PFSK-1 (cell line): ENCODE measurements around the gene NAALADL2.

ENCODE experiments used
- FOXP2 ChIP-seq: optimal IDR thresholded peaks from 2 replicates; pipeline ENCODE3; 2011; ENCODE audit warnings: borderline replicate concordance, control low read depth, inconsistent platforms; ENCODE audit not compliant: insufficient read depth; ENCODE audit errors: extremely low read length, extremely low read depth
- POLR2AphosphoS5 ChIP-seq: IDR thresholded peaks from 2 replicates; pipeline ENCODE4 v1.6.1; 2012; ENCODE audit warnings: low read depth, mild to moderate bottlenecking, control low read depth, low read length, moderate library complexity
- REST ChIP-seq, 2 experiments: IDR thresholded peaks; 2 replicates each; pipeline versions ENCODE4 v1.6.1 to v1.8.0; 2011 to 2012; ENCODE audit warnings: low read depth in 2 of 2, low read length in 2 of 2, control low read depth in 1 of 2, inconsistent platforms in 1 of 2, mild to moderate bottlenecking in 1 of 2, moderate library complexity in 1 of 2; ENCODE audit not compliant: insufficient read depth in 1 of 2
- SIN3A ChIP-seq: IDR thresholded peaks from 2 replicates; pipeline ENCODE4 v1.6.1; 2012; ENCODE audit warnings: mild to moderate bottlenecking, low read length, moderate library complexity, borderline replicate concordance; ENCODE audit not compliant: insufficient read depth
- TAF1 ChIP-seq: IDR thresholded peaks from 2 replicates; pipeline ENCODE4 v1.6.1; 2012; ENCODE audit warnings: low read length, control low read depth, borderline replicate concordance; ENCODE audit not compliant: insufficient read depth

GRCh38 chr3:175453361-175453760 is 594.2 kb downstream of the NAALADL2 start:
- TF ChIP-seq REST (IDR thresholded peaks at IDR 0.05; ENCODE audit: insufficient read depth in 1 of 2, low read depth in 2 of 2, low read length in 2 of 2) (no peak), SIN3A (no peak), POLR2AphosphoS5 (no peak), TAF1 (no peak), FOXP2 (no peak)
